SK-N-SH (cell line): ENCODE data around the gene P2RX4. TPM values are rescaled to one million over a fixed set of nuclear protein-coding genes. Genes with fewer than 3 reads are reported as not detected.
A peak's percentile ranks its signal among the peaks of the same experiment; 100 is the strongest.

ENCODE experiments used
- CTCF ChIA-PET: fragments of 300-600, 350-600 bp; formaldehyde crosslinking; extraction: SDS; loops from one replicate; lab custom pipeline; 2021; lab: Yijun Ruan, JAX
- POLR2A ChIA-PET: fragments of 350-600 bp; sonication (Branson Sonifier 250); formaldehyde crosslinking; extraction: SDS; loops from one replicate; lab custom pipeline; 2020; ENCODE audit warnings: antibody characterized with exemption, inconsistent platforms; lab: Yijun Ruan, JAX
- DNase-seq: peaks from one replicate; pipeline ENCODE4 v3.0.0; 2012
- H2AFZ ChIP-seq: fragments of 200-600 bp; sonication (generic); 2 replicates; pipeline ENCODE4 v1.8.1; 2016; ENCODE audit warnings: antibody characterized with exemption, mild to moderate bottlenecking, low read depth
- H3F3A ChIP-seq: fragments of 200-600 bp; sonication (generic); replicated peaks from 2 replicates; pipeline ENCODE3; 2016; ENCODE audit warnings: antibody characterized with exemption, mild to moderate bottlenecking; ENCODE audit not compliant: insufficient read depth
- H3K27ac ChIP-seq, 2 experiments: fragments of 200-500 bp in 1 of 2; fragments of 200-600 bp in 1 of 2; sonication (Bioruptor generic) in 1 of 2; sonication (generic), shearing (Covaris generic) in 1 of 2; 2 replicates each; pipeline versions ENCODE4 v1.5.1 to v1.6.1; 2014 to 2016; ENCODE audit warnings: low read depth in 2 of 2, inconsistent platforms in 1 of 2, low read length in 1 of 2, mild to moderate bottlenecking in 1 of 2, mixed read lengths in 1 of 2
- H3K27me3 ChIP-seq: fragments of 200-600 bp; sonication (generic), shearing (Covaris generic); 2 replicates; pipeline ENCODE4 v1.6.1; 2016; ENCODE audit warnings: mixed run types; ENCODE audit not compliant: insufficient read depth
- H3K36me3 ChIP-seq, 2 experiments: fragments of 200-500 bp in 1 of 2; fragments of 200-600 bp in 1 of 2; sonication (Bioruptor generic) in 1 of 2; sonication (generic) in 1 of 2; replicated peaks in 1 of 2; 2 replicates each; pipeline versions ENCODE3 to v1.5.1; 2014 to 2016; ENCODE audit warnings: low read length in 1 of 2, mild to moderate bottlenecking in 1 of 2; ENCODE audit not compliant: insufficient read depth in 2 of 2, control insufficient read depth in 1 of 2
- H3K4me1 ChIP-seq, 2 experiments: fragments of 200-500 bp in 1 of 2; fragments of 200-600 bp in 1 of 2; sonication (Bioruptor generic) in 1 of 2; sonication (generic), shearing (Covaris generic) in 1 of 2; 2 replicates each; pipeline versions ENCODE4 v1.5.1 to v1.6.1; 2014 to 2016; ENCODE audit warnings: low read depth in 1 of 2, low read length in 1 of 2, mixed run types in 1 of 2; ENCODE audit not compliant: insufficient read depth in 2 of 2, control insufficient read depth in 1 of 2
- H3K4me2 ChIP-seq: fragments of 200-600 bp; sonication (generic), shearing (Covaris generic); 2 replicates; pipeline ENCODE4 v1.6.1; 2017; ENCODE audit warnings: mixed run types
- H3K4me3 ChIP-seq, 2 experiments: fragments of 200-500 bp in 1 of 2; fragments of 200-600 bp in 1 of 2; sonication (Bioruptor generic) in 1 of 2; sonication (generic), shearing (Covaris generic) in 1 of 2; 2 replicates each; pipeline versions ENCODE4 v1.5.1 to v1.8.1; 2014 to 2016; ENCODE audit warnings: low read depth in 2 of 2, inconsistent platforms in 1 of 2, low read length in 1 of 2, mild to moderate bottlenecking in 1 of 2, mixed read lengths in 1 of 2, moderate library complexity in 1 of 2
- H3K79me2 ChIP-seq: fragments of 200-600 bp; sonication (generic); 2 replicates; pipeline ENCODE4 v1.8.1; 2017; ENCODE audit warnings: mild to moderate bottlenecking; ENCODE audit not compliant: insufficient read depth
- H3K9ac ChIP-seq: fragments of 200-600 bp; sonication (generic); 2 replicates; pipeline ENCODE4 v1.6.1; 2017; ENCODE audit warnings: mixed run types
- H3K9me2 ChIP-seq: fragments of 200-600 bp; sonication (generic); 2 replicates; pipeline ENCODE4 v1.6.1; 2017; ENCODE audit warnings: mixed run types
- H3K9me3 ChIP-seq: fragments of 200-600 bp; sonication (generic); 2 replicates; pipeline ENCODE4 v1.6.1; 2017; ENCODE audit warnings: mixed run types, mild to moderate bottlenecking, moderate library complexity
- H4K20me1 ChIP-seq: fragments of 200-600 bp; sonication (generic); 2 replicates; pipeline ENCODE4 v1.6.1; 2017; ENCODE audit warnings: mild to moderate bottlenecking, mixed run types; ENCODE audit not compliant: insufficient read depth
- ELF1 ChIP-seq: IDR thresholded peaks from 2 replicates; pipeline ENCODE4 v1.4.0; 2012
- EP300 ChIP-seq, 2 experiments: IDR thresholded peaks; 2 replicates each; pipeline versions ENCODE4 v1.4.0 to v1.6.1; 2012; ENCODE audit warnings: borderline replicate concordance in 1 of 2, low read depth in 1 of 2, low read length in 1 of 2
- EZH2phosphoT487 ChIP-seq: fragments of 200-600 bp; sonication (generic); IDR thresholded peaks from 2 replicates; pipeline ENCODE4 v1.6.1; 2017; ENCODE audit warnings: low read depth, mixed run types, mild to moderate bottlenecking, antibody characterized with exemption, moderate library complexity, borderline replicate concordance
- FOSL2 ChIP-seq: IDR thresholded peaks from 2 replicates; pipeline ENCODE4 v1.4.0; 2012; ENCODE audit warnings: low read depth, mild to moderate bottlenecking, moderate library complexity, borderline replicate concordance
- GATA2 ChIP-seq: sonication (generic); formaldehyde crosslinking; IDR thresholded peaks from 2 replicates; pipeline ENCODE4 v1.5.0; 2020; ENCODE audit warnings: mild to moderate bottlenecking, missing genetic modification reagents
- JUND ChIP-seq: IDR thresholded peaks from 2 replicates; pipeline ENCODE4 v1.4.0; 2012
- NFIC ChIP-seq: IDR thresholded peaks from 2 replicates; pipeline ENCODE4 v1.4.0; 2012; ENCODE audit warnings: borderline replicate concordance
- RCOR1 ChIP-seq: fragments of 150-350 bp; IDR thresholded peaks from 2 replicates; pipeline ENCODE4 v1.6.1; 2017; ENCODE audit warnings: antibody characterized with exemption, low read length
- REST ChIP-seq: IDR thresholded peaks from 2 replicates; pipeline ENCODE4 v1.6.1; 2012; ENCODE audit warnings: mild to moderate bottlenecking, low read depth, low read length, moderate library complexity
- RFX5 ChIP-seq: IDR thresholded peaks from 2 replicates; pipeline ENCODE4 v1.6.1; 2012; ENCODE audit warnings: mild to moderate bottlenecking, improper control_type of control experiment, low read length
- ZBTB33 ChIP-seq: IDR thresholded peaks from 2 replicates; pipeline ENCODE4 v1.4.0; 2012; ENCODE audit warnings: low read depth, borderline replicate concordance
- WGBS: methylation state at CpG from one replicate; pipeline ENCODE4 v1.1.6; 2017; ENCODE audit warnings: low lambda C conversion rate; 5-methylcytosine and 5-hydroxymethylcytosine counted together
- polyA plus RNA-seq, 3 experiments: library from polyadenylated mRNA; depleted of rRNA; stranded (reverse); fragments of >200 nt; gene quantifications; 2 replicates each; pipeline ENCODE4 v1.2.3, GENCODE V29; 2012
- TF ChIP-seq, protein P1 (sequence below): fragments of 150-350 bp; IDR thresholded peaks from 2 replicates; pipeline ENCODE4 v1.6.1; 2017; ENCODE audit warnings: antibody characterized with exemption, low read length, low read depth, borderline replicate concordance

Gene P2RX4
- polyA plus RNA-seq, 1 of the 3 experiments (the other 2 are of a cell fraction) = 32.2 TPM

DNA sequence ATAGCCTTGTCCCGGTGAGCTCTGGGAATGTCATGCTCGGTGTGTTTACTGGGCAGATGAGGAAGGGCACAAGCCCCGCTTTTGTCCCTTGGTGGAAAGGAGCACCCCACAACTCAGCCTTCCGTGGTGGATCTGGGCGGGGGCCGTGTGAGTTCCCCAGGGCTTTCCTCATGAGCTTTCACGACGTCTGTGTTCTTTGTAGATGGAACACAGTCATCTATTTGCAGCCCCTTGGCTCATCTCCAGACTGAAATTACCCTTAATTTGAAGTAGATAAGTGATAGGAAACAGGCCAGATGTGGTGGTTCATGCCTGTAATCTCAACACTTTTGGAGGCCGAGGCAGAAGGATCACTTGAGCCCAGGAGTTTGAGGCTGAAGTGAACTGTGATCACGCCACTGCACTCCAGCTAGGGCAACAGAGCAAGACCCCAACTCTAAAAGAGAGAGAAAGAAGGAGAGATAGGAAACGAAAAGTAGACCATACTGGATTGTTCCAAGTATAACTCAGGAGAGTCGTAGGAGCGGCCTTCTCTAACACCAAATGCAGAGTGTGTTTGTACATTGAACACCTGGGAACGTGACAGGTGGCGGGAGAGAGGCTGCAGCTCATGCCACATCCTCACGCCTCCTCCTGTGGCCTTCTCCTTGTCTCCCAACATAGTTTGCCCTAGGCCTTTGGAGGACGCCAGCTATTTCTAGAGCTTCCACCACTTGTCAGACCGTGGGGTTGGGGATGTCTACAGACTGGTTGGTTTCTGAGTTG lies 8.8 kb downstream of the P2RX4 start:
- no peaks in the 10 kb centered on the region for H3K9me3 ChIP-seq
- peaks cover 0 to 5% of the 10 kb centered on the region in 2 experiments for H3K36me3 ChIP-seq
- no peaks in the 10 kb centered on the region for H3K79me2 ChIP-seq
- no peak overlapping the region for H2AFZ ChIP-seq
- no peaks in the 10 kb centered on the region for H3K27me3 ChIP-seq
- H3K4me3 ChIP-seq = no peak overlapping the region
- CTCF ChIA-PET = interaction anchor here (1.7 to 3.1 kb wide), 2 partner anchors 12 to 123 kb away, joined by 3 to 21 read pairs; no protein-coding TSS in a partner anchor
- peaks cover 3 to 7% of the 10 kb centered on the region in 2 experiments; a peak in 3 of 4 replicates for H3K4me1 ChIP-seq
- DNase-seq = peak; percentile 67
- 82% methylated on average over 17 of the region's 18 CpGs for WGBS
- POLR2A ChIA-PET = no interaction called here
- H3K4me2 ChIP-seq = no peak overlapping the region
- H3F3A ChIP-seq = peaks cover 4% of the 10 kb centered on the region
- H3K27ac ChIP-seq = no peak overlapping the region
- H3K9ac ChIP-seq = no peak overlapping the region
- no peaks in the 10 kb centered on the region for H4K20me1 ChIP-seq
- H3K9me2 ChIP-seq = no peaks in the 10 kb centered on the region
- TF ChIP-seq JUND = no peak
- TF ChIP-seq GATA2 = peak; percentile 84
- TF ChIP-seq ELF1 = no peak
- no peak for TF ChIP-seq NFIC
- TF ChIP-seq REST = no peak
- no peak for TF ChIP-seq EZH2phosphoT487
- no peak for TF ChIP-seq RFX5
- no peak; the same call in 1 of the 2 replicates for TF ChIP-seq RCOR1
- peak in 1 of 2 experiments; percentile 68; a peak in 1 of 4 replicates for TF ChIP-seq EP300 (IDR thresholded peaks at IDR 0.05; ENCODE audit: borderline replicate concordance in 1 of 2, low read depth in 1 of 2, low read length in 1 of 2)
- no peak for TF ChIP-seq FOSL2
- TF ChIP-seq ZBTB33 = no peak
- TF ChIP-seq, protein P1, sequence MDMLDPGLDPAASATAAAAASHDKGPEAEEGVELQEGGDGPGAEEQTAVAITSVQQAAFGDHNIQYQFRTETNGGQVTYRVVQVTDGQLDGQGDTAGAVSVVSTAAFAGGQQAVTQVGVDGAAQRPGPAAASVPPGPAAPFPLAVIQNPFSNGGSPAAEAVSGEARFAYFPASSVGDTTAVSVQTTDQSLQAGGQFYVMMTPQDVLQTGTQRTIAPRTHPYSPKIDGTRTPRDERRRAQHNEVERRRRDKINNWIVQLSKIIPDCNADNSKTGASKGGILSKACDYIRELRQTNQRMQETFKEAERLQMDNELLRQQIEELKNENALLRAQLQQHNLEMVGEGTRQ = no peak
